Smooth muscle cell (in vitro differentiated cells): ENCODE data around the gene SNX5. TPM values are rescaled to one million over a fixed set of nuclear protein-coding genes. Genes with fewer than 3 reads are reported as not detected.

ENCODE experiments used
- DNase-seq: peaks from one replicate; lab custom pipeline; 2025; ENCODE audit not compliant: unreplicated experiment; lab: John Stamatoyannopoulos, UW
- H2AFZ ChIP-seq: fragments of 200-600 bp; sonication (generic); 2 replicates; pipeline ENCODE4 v1.6.0; 2016; ENCODE audit warnings: antibody characterized with exemption, low read depth, mild to moderate bottlenecking
- H3F3A ChIP-seq: fragments of 200-600 bp; sonication (generic); 2 replicates; pipeline ENCODE4 v1.6.0; 2017; ENCODE audit warnings: antibody characterized with exemption, low read depth
- H3K27ac ChIP-seq: fragments of 200-600 bp; sonication (generic); 2 replicates; pipeline ENCODE4 v1.5.1; 2016; ENCODE audit warnings: low read depth, mild to moderate bottlenecking
- H3K27me3 ChIP-seq: fragments of 200-600 bp; sonication (generic); 2 replicates; pipeline ENCODE4 v1.6.1; 2016; ENCODE audit warnings: low read depth, mild to moderate bottlenecking
- H3K36me3 ChIP-seq: fragments of 200-600 bp; sonication (generic); 2 replicates; pipeline ENCODE4 v1.5.1; 2016; ENCODE audit warnings: low read depth
- H3K4me1 ChIP-seq: fragments of 200-600 bp; sonication (generic); 2 replicates; pipeline ENCODE4 v1.5.1; 2016; ENCODE audit warnings: low read depth
- H3K4me2 ChIP-seq: fragments of 200-600 bp; sonication (generic); 2 replicates; pipeline ENCODE4 v1.6.0; 2016; ENCODE audit warnings: mild to moderate bottlenecking
- H3K4me3 ChIP-seq: fragments of 200-600 bp; sonication (generic); 2 replicates; pipeline ENCODE4 v1.5.1; 2016; ENCODE audit warnings: mild to moderate bottlenecking
- H3K79me2 ChIP-seq: fragments of 200-600 bp; sonication (generic); 2 replicates; pipeline ENCODE4 v1.6.0; 2016; ENCODE audit warnings: low read depth, mild to moderate bottlenecking
- H3K9ac ChIP-seq: fragments of 200-600 bp; sonication (generic); 2 replicates; pipeline ENCODE4 v1.6.0; 2016; ENCODE audit warnings: low read depth
- H3K9me3 ChIP-seq: fragments of 200-600 bp; sonication (generic); replicated peaks from 2 replicates; pipeline ENCODE4 v1.5.1; 2016; ENCODE audit warnings: low read depth
- H4K20me1 ChIP-seq: fragments of 200-600 bp; sonication (generic); 2 replicates; pipeline ENCODE4 v1.6.0; 2016; ENCODE audit warnings: low read depth
- CTCF ChIP-seq: fragments of 200-600 bp; sonication (generic); IDR thresholded peaks from 2 replicates; pipeline ENCODE4 v1.5.1; 2017; ENCODE audit warnings: borderline replicate concordance, mild to moderate bottlenecking, antibody characterized with exemption; ENCODE audit not compliant: insufficient read depth, poor library complexity, severe bottlenecking
- WGBS: methylation state at CpG from one replicate; pipeline ENCODE4 v1.1.7; 2016; ENCODE audit warnings: low lambda C conversion rate; 5-methylcytosine and 5-hydroxymethylcytosine counted together
- polyA plus RNA-seq: library from polyadenylated mRNA; unstranded; fragments of >200 nt; fragmentation: Nextera tagmentation; extraction: Ambion mirVana; gene quantifications from 2 replicates; pipeline ENCODE4 v1.2.1, GENCODE V29; 2016
- total RNA-seq: library from RNA; depleted of rRNA; stranded (reverse); fragments of >200 nt; gene quantifications from 2 replicates; pipeline ENCODE4 v1.2.3, GENCODE V29; 2014

The SNX5 gene
- total and polyA plus RNA-seq, 2 experiments from 2014 or later: 46.3 to 100 TPM

- peaks cover 44% of the 10 kb centered on the region for H3K4me1 ChIP-seq
- no peak overlapping the region for H2AFZ ChIP-seq
- H3K27ac ChIP-seq: peak overlapping the region; percentile 99
- H3K36me3 ChIP-seq: no peaks in the 10 kb centered on the region
- no peaks in the 10 kb centered on the region for H3K9me3 ChIP-seq
- no peak for DNase-seq
- no peak overlapping the region for H3K9ac ChIP-seq
- WGBS: 69% methylated on average over 3 of the region's 3 CpGs
- no peaks in the 10 kb centered on the region for H3K27me3 ChIP-seq
- peaks cover 86% of the 10 kb centered on the region for H3K79me2 ChIP-seq
- H4K20me1 ChIP-seq: peaks cover 85% of the 10 kb centered on the region
- no peak for TF ChIP-seq CTCF
- peak overlapping the region; percentile 75 for H3K4me3 ChIP-seq
- peak overlapping the region; percentile 97 for H3K4me2 ChIP-seq
- peaks cover 15% of the 10 kb centered on the region for H3F3A ChIP-seq
These were observed 4.0 kb downstream of the SNX5 start for GRCh38 chr20:17964632-17965031.

GRCh38 chr20:17964073-17964472 lies 4.5 kb downstream of the SNX5 start:
- Histone ChIP-seq H3K4me3 (peak overlapping the region; percentile 75), H3K27ac (peak overlapping the region; percentile 99), H4K20me1 (peaks cover 90% of the 10 kb centered on the region), H3K79me2 (peaks cover 92% of the 10 kb centered on the region), H3F3A (peaks cover 19% of the 10 kb centered on the region), H2AFZ (no peak overlapping the region), H3K4me2 (no peak overlapping the region), H3K9me3 (no peaks in the 10 kb centered on the region), H3K27me3 (no peaks in the 10 kb centered on the region), H3K4me1 (peaks cover 49% of the 10 kb centered on the region), H3K9ac (no peak overlapping the region), H3K36me3 (no peaks in the 10 kb centered on the region)
- WGBS: 89% methylated on average over 1 of the region's 1 CpG
- DNase-seq: no peak
- TF ChIP-seq CTCF: no peak

GRCh38 chr20:17963114-17963897 lies 5.3 kb downstream of the SNX5 start:
- TF ChIP-seq CTCF: no peak
- DNase-seq: no peak
- Histone ChIP-seq H3K79me2 (peaks cover 99% of the 10 kb centered on the region), H3K27ac (peak overlapping the region; percentile 99), H2AFZ (no peak overlapping the region), H3K27me3 (no peaks in the 10 kb centered on the region), H3K4me3 (no peak overlapping the region), H3K9ac (no peak overlapping the region), H4K20me1 (peaks cover 98% of the 10 kb centered on the region), H3K9me3 (no peaks in the 10 kb centered on the region), H3K36me3 (no peaks in the 10 kb centered on the region), H3K4me1 (peaks cover 55% of the 10 kb centered on the region), H3K4me2 (peak overlapping the region; percentile 27), H3F3A (peaks cover 25% of the 10 kb centered on the region)
- WGBS: 82% methylated on average over 9 of the region's 9 CpGs

GRCh38 chr20:17961587-17961940 lies 7.0 kb downstream of the SNX5 start:
- H3K9ac ChIP-seq: no peak overlapping the region
- H4K20me1 ChIP-seq: peaks cover 100% of the 10 kb centered on the region

More at GRCh38 chr20:17961587-17961940, 7.0 kb downstream of the SNX5 start:
- H3K36me3 ChIP-seq: no peaks in the 10 kb centered on the region
- H3K4me3 ChIP-seq: no peak overlapping the region
- no peak overlapping the region for H2AFZ ChIP-seq
- H3K4me1 ChIP-seq: peaks cover 47% of the 10 kb centered on the region
- no peaks in the 10 kb centered on the region for H3K27me3 ChIP-seq
- H3K79me2 ChIP-seq: peaks cover 100% of the 10 kb centered on the region
- H3F3A ChIP-seq: peaks cover 31% of the 10 kb centered on the region
- H3K4me2 ChIP-seq: no peak overlapping the region
- H3K27ac ChIP-seq: peak overlapping the region; percentile 71
- DNase-seq: no peak
- WGBS: 89% methylated on average over 1 of the region's 1 CpG
- H3K9me3 ChIP-seq: no peaks in the 10 kb centered on the region
- no peak for TF ChIP-seq CTCF
